ENCODE results near the gene HMCN2. TPM values are rescaled to one million over a fixed set of nuclear protein-coding genes. Genes with fewer than 3 reads are reported as not detected.

HMCN2 gene
- total and polyA plus RNA-seq, 4 donors, result 0.24 to 1.8 (median 0.29) TPM

GRCh38 chr9:130390986-130391385, 125.4 kb downstream of the HMCN2 start:
- H3K4me3 ChIP-seq (ENCODE audit: low read depth in 1 of 3, low read length in 3 of 3), result no peak overlapping the region
- no peak overlapping the region for H3K9ac ChIP-seq (ENCODE audit: low read depth in 1 of 2, low read length in 2 of 2)
- no peaks in the 10 kb centered on the region for H3K4me1 ChIP-seq (ENCODE audit: control insufficient read depth in 4 of 4, insufficient read depth in 4 of 4, low read length in 3 of 4)
- no peaks in the 10 kb centered on the region for H3K27me3 ChIP-seq (ENCODE audit: control insufficient read depth in 4 of 4, insufficient read depth in 4 of 4, low read length in 3 of 4)
- no peaks in the 10 kb centered on the region for H3K9me3 ChIP-seq (ENCODE audit: control insufficient read depth in 4 of 4, low read length in 3 of 4)
- H3K36me3 ChIP-seq (ENCODE audit: control insufficient read depth in 4 of 4, insufficient read depth in 3 of 4, low read depth in 1 of 4, low read length in 3 of 4), result no peaks in the 10 kb centered on the region
- 97% methylated on average over 27 of the region's 27 CpGs for WGBS
- TF ChIP-seq SP1 (IDR thresholded peaks at IDR 0.05) (no peak), MAX (IDR thresholded peaks at IDR 0.05) (no peak), FOXA1 (IDR thresholded peaks at IDR 0.05) (no peak), YY1 (IDR thresholded peaks at IDR 0.05) (no peak), ZBTB33 (IDR thresholded peaks at IDR 0.05) (no peak), RAD21 (IDR thresholded peaks at IDR 0.05) (no peak), HNF4A (conservative IDR thresholded peaks at IDR 0.05) (no peak), HNF4G (IDR thresholded peaks at IDR 0.05) (no peak)
- no peak for DNase-seq (ENCODE audit: low spot score)
- no peak overlapping the region for H3K27ac ChIP-seq (ENCODE audit: low read depth in 1 of 2, low read length in 2 of 2)

- Histone ChIP-seq H3K9ac (ENCODE audit: low read depth in 1 of 2, low read length in 2 of 2) (no peak overlapping the region), H3K4me1 (ENCODE audit: control insufficient read depth in 4 of 4, insufficient read depth in 4 of 4, low read length in 3 of 4) (no peaks in the 10 kb centered on the region), H3K36me3 (ENCODE audit: control insufficient read depth in 4 of 4, insufficient read depth in 3 of 4, low read depth in 1 of 4, low read length in 3 of 4) (no peaks in the 10 kb centered on the region), H3K27ac (ENCODE audit: low read depth in 1 of 2, low read length in 2 of 2) (no peak overlapping the region), H3K27me3 (ENCODE audit: control insufficient read depth in 4 of 4, insufficient read depth in 4 of 4, low read length in 3 of 4) (no peaks in the 10 kb centered on the region), H3K9me3 (ENCODE audit: control insufficient read depth in 4 of 4, low read length in 3 of 4) (no peaks in the 10 kb centered on the region), H3K4me3 (ENCODE audit: low read depth in 1 of 3, low read length in 3 of 3) (no peak overlapping the region)
- TF ChIP-seq SP1 (IDR thresholded peaks at IDR 0.05) (no peak), HNF4A (conservative IDR thresholded peaks at IDR 0.05) (no peak), HNF4G (IDR thresholded peaks at IDR 0.05) (no peak), CTCF (IDR thresholded peaks at IDR 0.05; ENCODE audit: low read depth, low read length, missing input control) (no peak), RXRA (IDR thresholded peaks at IDR 0.05) (no peak), EGR1 (IDR thresholded peaks at IDR 0.05; ENCODE audit: low read depth in 2 of 2) (no peak), NR2F2 (IDR thresholded peaks at IDR 0.05) (no peak), MAX (IDR thresholded peaks at IDR 0.05) (no peak), FOXA1 (IDR thresholded peaks at IDR 0.05) (no peak), ZBTB33 (IDR thresholded peaks at IDR 0.05) (no peak), JUND (IDR thresholded peaks at IDR 0.05) (no peak), FOXA2 (IDR thresholded peaks at IDR 0.05) (no peak), TAF1 (conservative IDR thresholded peaks at IDR 0.05) (no peak), RAD21 (IDR thresholded peaks at IDR 0.05) (no peak), YY1 (IDR thresholded peaks at IDR 0.05) (no peak)
- no peak for DNase-seq (ENCODE audit: low spot score)
- WGBS, result 90% methylated on average over 13 of the region's 13 CpGs
Observed at GRCh38 chr9:130391866-130392265, 126.3 kb downstream of the HMCN2 start.

Measured in liver (tissue), 9 donors.